ENCODE measurements around the gene IGF2BP2. TPM values are rescaled to one million over a fixed set of nuclear protein-coding genes. Genes with fewer than 3 reads are reported as not detected.

Gene IGF2BP2
- total RNA-seq, 1 donor from 2014 or later = 147 TPM

DNA sequence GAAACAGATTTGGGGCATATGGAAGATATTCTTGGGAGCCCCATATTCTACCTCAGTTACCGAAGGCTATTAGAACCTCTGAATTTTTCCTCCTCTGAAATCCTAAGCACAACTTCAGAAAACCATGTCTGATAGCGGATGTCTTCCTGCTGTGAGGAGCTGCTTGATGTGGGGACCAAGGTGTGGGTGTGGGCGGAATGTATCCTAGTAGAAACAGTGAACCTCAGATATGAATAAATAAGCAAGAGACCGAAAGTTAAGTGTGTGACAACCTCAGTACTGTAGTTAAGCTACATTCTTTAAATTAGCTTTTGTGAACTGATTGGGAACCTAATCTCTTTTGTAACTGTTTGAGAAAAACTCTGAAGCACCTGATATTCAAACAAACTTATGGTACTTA lies 191.8 kb downstream of the IGF2BP2 start:
- no peaks in the 10 kb centered on the region for H4K20me1 ChIP-seq (ENCODE audit: low read depth)
- H3K9ac ChIP-seq = no peak overlapping the region
- no peak for TF ChIP-seq EZH2phosphoT487 (IDR thresholded peaks at IDR 0.05)
- H3K27me3 Mint-ChIP-seq (ENCODE audit: insufficient read depth, low read depth) = no peaks in the 10 kb centered on the region
- H3F3A ChIP-seq (ENCODE audit: low read depth) = peaks cover 3% of the 10 kb centered on the region
- DNase-seq (ENCODE audit: low spot score) = no peak
- H2AFZ ChIP-seq (replicated peaks) = no peak overlapping the region
- no peaks in the 10 kb centered on the region for H3K4me1 ChIP-seq
- no peaks in the 10 kb centered on the region for H3K9me3 ChIP-seq (ENCODE audit: low read depth)
- H3K4me1 Mint-ChIP-seq = peaks cover 2% of the 10 kb centered on the region
- H3K4me2 ChIP-seq = no peak overlapping the region
- no peaks in the 10 kb centered on the region for H3K79me2 ChIP-seq (ENCODE audit: low read depth)
- H3K27ac Mint-ChIP-seq = no peak overlapping the region
- H3K27ac ChIP-seq = no peak overlapping the region
- peaks cover 9% of the 10 kb centered on the region for H3K36me3 Mint-ChIP-seq
- H3K9me3 Mint-ChIP-seq = no peaks in the 10 kb centered on the region
- H3K4me3 Mint-ChIP-seq = no peak overlapping the region
- H3K36me3 ChIP-seq = no peaks in the 10 kb centered on the region
- no peak overlapping the region for H3K4me3 ChIP-seq
- no peaks in the 10 kb centered on the region for H3K27me3 ChIP-seq

DNA sequence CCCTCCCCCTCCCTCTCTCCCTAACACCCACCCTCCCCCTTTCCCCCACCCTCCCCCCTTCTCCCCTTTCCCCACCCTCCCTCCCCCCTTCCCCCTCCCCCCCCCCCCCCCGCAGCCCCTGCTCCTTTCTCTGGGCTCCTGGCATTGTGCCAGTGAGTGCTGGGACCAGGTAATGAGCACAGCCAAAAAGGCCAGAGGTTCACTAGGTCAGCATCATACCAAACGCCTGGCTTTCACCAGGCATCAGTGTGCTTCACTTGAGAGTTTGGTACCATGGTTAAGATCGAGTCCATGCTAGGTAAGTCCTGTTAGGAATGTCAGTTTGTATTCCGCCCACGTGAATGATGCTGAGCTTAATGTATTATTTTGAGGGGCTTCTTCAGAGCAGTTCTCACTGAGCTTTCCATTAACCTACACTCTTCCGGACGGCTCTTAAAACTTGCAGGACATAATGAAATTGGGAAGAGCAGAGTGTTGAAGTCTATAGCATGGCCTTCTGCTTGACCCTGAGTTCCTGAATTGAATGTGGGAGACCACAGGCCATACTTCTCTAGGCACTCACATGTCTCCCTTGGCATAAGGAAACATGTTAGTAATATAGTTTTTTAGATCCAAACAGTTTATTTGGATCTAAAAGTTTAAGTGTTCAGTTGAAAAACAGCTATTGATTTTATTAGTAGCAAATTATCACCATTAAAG lies 193.2 kb downstream of the IGF2BP2 start:
- Mint-ChIP-seq H3K4me3 (no peak overlapping the region), H3K4me1 (no peaks in the 10 kb centered on the region), H3K27me3 (ENCODE audit: insufficient read depth, low read depth) (no peaks in the 10 kb centered on the region), H3K36me3 (peaks cover 11% of the 10 kb centered on the region), H3K27ac (no peak overlapping the region), H3K9me3 (no peaks in the 10 kb centered on the region)
- H4K20me1 ChIP-seq (ENCODE audit: low read depth) = no peaks in the 10 kb centered on the region
- H3K9me3 ChIP-seq (ENCODE audit: low read depth) = no peaks in the 10 kb centered on the region
- H3K4me3 ChIP-seq = no peak overlapping the region
- no peaks in the 10 kb centered on the region for H3K27me3 ChIP-seq
- no peak overlapping the region for H3K27ac ChIP-seq
- peaks cover 3% of the 10 kb centered on the region for H3F3A ChIP-seq (ENCODE audit: low read depth)
- no peak overlapping the region for H2AFZ ChIP-seq (replicated peaks)
- TF ChIP-seq EZH2phosphoT487 (IDR thresholded peaks at IDR 0.05) (no peak), EZH2 (IDR thresholded peaks at IDR 0.05) (no peak)
- TF ChIP-seq, protein P1, sequence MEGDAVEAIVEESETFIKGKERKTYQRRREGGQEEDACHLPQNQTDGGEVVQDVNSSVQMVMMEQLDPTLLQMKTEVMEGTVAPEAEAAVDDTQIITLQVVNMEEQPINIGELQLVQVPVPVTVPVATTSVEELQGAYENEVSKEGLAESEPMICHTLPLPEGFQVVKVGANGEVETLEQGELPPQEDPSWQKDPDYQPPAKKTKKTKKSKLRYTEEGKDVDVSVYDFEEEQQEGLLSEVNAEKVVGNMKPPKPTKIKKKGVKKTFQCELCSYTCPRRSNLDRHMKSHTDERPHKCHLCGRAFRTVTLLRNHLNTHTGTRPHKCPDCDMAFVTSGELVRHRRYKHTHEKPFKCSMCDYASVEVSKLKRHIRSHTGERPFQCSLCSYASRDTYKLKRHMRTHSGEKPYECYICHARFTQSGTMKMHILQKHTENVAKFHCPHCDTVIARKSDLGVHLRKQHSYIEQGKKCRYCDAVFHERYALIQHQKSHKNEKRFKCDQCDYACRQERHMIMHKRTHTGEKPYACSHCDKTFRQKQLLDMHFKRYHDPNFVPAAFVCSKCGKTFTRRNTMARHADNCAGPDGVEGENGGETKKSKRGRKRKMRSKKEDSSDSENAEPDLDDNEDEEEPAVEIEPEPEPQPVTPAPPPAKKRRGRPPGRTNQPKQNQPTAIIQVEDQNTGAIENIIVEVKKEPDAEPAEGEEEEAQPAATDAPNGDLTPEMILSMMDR (IDR thresholded peaks at IDR 0.05) = no peak
- no peaks in the 10 kb centered on the region for H3K36me3 ChIP-seq
- no peaks in the 10 kb centered on the region for H3K4me1 ChIP-seq
- H3K4me2 ChIP-seq = no peak overlapping the region
- no peak for DNase-seq (ENCODE audit: low spot score)
- no peak overlapping the region for H3K9ac ChIP-seq
- H3K79me2 ChIP-seq (ENCODE audit: low read depth) = no peaks in the 10 kb centered on the region

DNA sequence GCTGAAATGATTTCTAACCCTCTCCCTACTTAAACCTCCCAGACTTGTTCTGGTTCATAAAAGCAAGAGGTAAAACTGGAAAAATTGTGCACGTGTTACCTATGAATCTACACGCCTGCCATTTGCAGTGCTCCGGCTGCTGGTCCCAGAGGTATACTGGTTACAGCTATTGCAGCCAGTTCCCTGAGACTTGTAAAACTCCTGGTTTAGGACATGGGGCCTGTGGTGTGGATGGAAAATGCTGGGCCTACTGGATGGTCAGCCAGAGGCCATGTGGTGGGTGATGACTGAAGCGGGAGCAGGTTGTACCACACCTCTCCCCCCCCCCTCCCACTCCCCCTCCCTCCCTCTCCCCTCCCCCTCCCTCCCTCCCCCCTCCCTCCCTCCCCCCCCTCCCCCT lies 193.7 kb downstream of the IGF2BP2 start:
- H3F3A ChIP-seq (ENCODE audit: low read depth) = peaks cover 3% of the 10 kb centered on the region
- peaks cover 11% of the 10 kb centered on the region for H3K36me3 Mint-ChIP-seq

DNA sequence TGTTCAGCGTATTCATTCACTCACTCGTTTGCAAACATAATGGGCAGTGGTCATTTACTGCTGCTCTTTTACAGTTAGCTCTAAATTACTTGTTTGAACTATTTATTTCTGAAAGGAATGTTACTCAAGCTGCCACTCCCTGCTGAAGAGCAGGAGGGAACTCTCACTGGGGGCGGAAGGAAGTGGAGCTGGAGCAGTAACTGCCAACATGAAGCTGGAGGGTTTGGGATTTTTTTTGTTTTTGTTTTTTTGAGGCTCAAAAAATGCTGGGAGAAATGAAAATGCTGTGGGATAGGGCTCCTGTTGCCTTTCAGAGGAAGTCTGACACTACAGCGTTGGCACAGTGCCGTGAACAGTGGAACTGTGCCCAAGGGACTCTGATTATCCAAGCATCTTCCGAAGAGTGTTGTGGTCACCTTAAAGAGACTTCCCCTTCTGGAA lies 194.6 kb downstream of the IGF2BP2 start:
- Histone ChIP-seq H3K27ac (no peak overlapping the region), H3K4me1 (no peaks in the 10 kb centered on the region), H3K9me3 (ENCODE audit: low read depth) (no peaks in the 10 kb centered on the region), H3K9ac (no peak overlapping the region), H3F3A (ENCODE audit: low read depth) (peaks cover 3% of the 10 kb centered on the region), H3K27me3 (no peaks in the 10 kb centered on the region), H4K20me1 (ENCODE audit: low read depth) (no peaks in the 10 kb centered on the region), H3K36me3 (peaks cover 3% of the 10 kb centered on the region), H2AFZ (replicated peaks) (no peak overlapping the region), H3K4me3 (no peak overlapping the region), H3K4me2 (no peak overlapping the region), H3K79me2 (ENCODE audit: low read depth) (no peaks in the 10 kb centered on the region)
- Mint-ChIP-seq H3K9me3 (no peaks in the 10 kb centered on the region), H3K27ac (no peak overlapping the region), H3K27me3 (ENCODE audit: insufficient read depth, low read depth) (no peaks in the 10 kb centered on the region), H3K36me3 (peaks cover 11% of the 10 kb centered on the region), H3K4me1 (no peaks in the 10 kb centered on the region), H3K4me3 (no peak overlapping the region)
- TF ChIP-seq, protein P1 (IDR thresholded peaks at IDR 0.05) = no peak
- no peak for TF ChIP-seq EZH2phosphoT487 (IDR thresholded peaks at IDR 0.05)
- DNase-seq (ENCODE audit: low spot score) = no peak

More for the DNA sequence above, 193.7 kb downstream of the IGF2BP2 start:
- DNase-seq (ENCODE audit: low spot score) = no peak
- Histone ChIP-seq H3K79me2 (ENCODE audit: low read depth) (no peaks in the 10 kb centered on the region), H3K9ac (no peak overlapping the region), H3K27me3 (no peaks in the 10 kb centered on the region), H2AFZ (replicated peaks) (no peak overlapping the region), H3K4me3 (no peak overlapping the region), H3K4me1 (no peaks in the 10 kb centered on the region), H4K20me1 (ENCODE audit: low read depth) (no peaks in the 10 kb centered on the region), H3K4me2 (no peak overlapping the region), H3K9me3 (ENCODE audit: low read depth) (no peaks in the 10 kb centered on the region), H3K36me3 (peaks cover 1% of the 10 kb centered on the region), H3K27ac (no peak overlapping the region)
- TF ChIP-seq, protein P1 (IDR thresholded peaks at IDR 0.05) = no peak
- H3K27me3 Mint-ChIP-seq (ENCODE audit: insufficient read depth, low read depth) = no peaks in the 10 kb centered on the region
- H3K27ac Mint-ChIP-seq = no peak overlapping the region
- no peak overlapping the region for H3K4me3 Mint-ChIP-seq
- H3K9me3 Mint-ChIP-seq = no peaks in the 10 kb centered on the region
- no peaks in the 10 kb centered on the region for H3K4me1 Mint-ChIP-seq
